ENCODE data around the gene FAM136A. TPM values are rescaled to one million over a fixed set of nuclear protein-coding genes. Genes with fewer than 3 reads are reported as not detected.

FAM136A gene
- polyA plus RNA-seq, result 71.0 TPM
- long read RNA-seq, donor 1, transcript FAM136A-201 (3 exons, 1,810 nt), result major isoform, 26 of 32 reads
- long read RNA-seq, donor 1, partial matches to known transcripts, result 0 of 32 reads
- long read RNA-seq, donor 1, other reads (novel, unspliced or antisense), result 0 of 32 reads
- long read RNA-seq, donor 2, transcript FAM136A-205 (3 exons, 2,398 nt), result minor isoform, 8 of 57 reads
- long read RNA-seq, donor 2, transcript FAM136A-201 (3 exons, 1,810 nt), result major isoform, 49 of 57 reads
- long read RNA-seq, donor 2, partial matches to known transcripts, result 0 of 57 reads
- long read RNA-seq, donor 2, other reads (novel, unspliced or antisense), result 0 of 57 reads
- long read RNA-seq, donor 3, result 0 reads
- long read RNA-seq, donor 4, partial matches to known transcripts, result 0 of 3 reads
- long read RNA-seq, donor 4, other reads (novel, unspliced or antisense), result 0 of 3 reads
- long read RNA-seq, donor 5, transcript FAM136A-201 (3 exons, 1,810 nt), result major isoform, 23 of 28 reads
- long read RNA-seq, donor 5, partial matches to known transcripts, result 0 of 28 reads
- long read RNA-seq, donor 5, other reads (novel, unspliced or antisense), result 0 of 28 reads
- long read RNA-seq, donor 6, transcript FAM136A-201 (3 exons, 1,810 nt), result major isoform, 37 of 44 reads
- long read RNA-seq, donor 6, transcript FAM136A-205 (3 exons, 2,398 nt), result minor isoform, 7 of 44 reads
- long read RNA-seq, donor 6, partial matches to known transcripts, result 0 of 44 reads
- long read RNA-seq, donor 6, other reads (novel, unspliced or antisense), result 0 of 44 reads
- long read RNA-seq, donor 7, transcript FAM136A-201 (3 exons, 1,810 nt), result major isoform, 19 of 23 reads
- long read RNA-seq, donor 7, partial matches to known transcripts, result 0 of 23 reads
- long read RNA-seq, donor 7, other reads (novel, unspliced or antisense), result 0 of 23 reads
- long read RNA-seq, donor 8, transcript FAM136A-201 (3 exons, 1,810 nt), result major isoform, 54 of 59 reads
- long read RNA-seq, donor 8, partial matches to known transcripts, result 0 of 59 reads
- long read RNA-seq, donor 8, other reads (novel, unspliced or antisense), result 0 of 59 reads
- long read RNA-seq, donor 9, transcript FAM136A-201 (3 exons, 1,810 nt), result major isoform, 27 of 32 reads
- long read RNA-seq, donor 9, transcript FAM136A-205 (3 exons, 2,398 nt), result minor isoform, 5 of 32 reads
- long read RNA-seq, donor 9, partial matches to known transcripts, result 0 of 32 reads
- long read RNA-seq, donor 9, other reads (novel, unspliced or antisense), result 0 of 32 reads
- long read RNA-seq, donor 10, transcript FAM136A-205 (3 exons, 2,398 nt), result minor isoform, 6 of 44 reads
- long read RNA-seq, donor 10, transcript FAM136A-201 (3 exons, 1,810 nt), result major isoform, 37 of 44 reads
- long read RNA-seq, donor 10, partial matches to known transcripts, result 0 of 44 reads
- long read RNA-seq, donor 10, other reads (novel, unspliced or antisense), result 0 of 44 reads
- long read RNA-seq, donor 11, transcript FAM136A-201 (3 exons, 1,810 nt), result major isoform, 25 of 29 reads
- long read RNA-seq, donor 11, partial matches to known transcripts, result 0 of 29 reads
- long read RNA-seq, donor 11, other reads (novel, unspliced or antisense), result 0 of 29 reads

GRCh38 chr2:70301344-70302194 is at the start of gene FAM136A:
FAM136A (minus strand) TSS chr2:70302067; CDS start chr2:70302011, 56 bp downstream.
- WGBS (ENCODE audit: insufficient coverage, low lambda C conversion rate), result no CpG with 5 or more reads among the region's 79 CpGs
- DNase-seq, result peak; percentile 76 to 89
- Histone ChIP-seq H3K27ac (ENCODE audit: low read length) (peak within 1 kb of the TSS; percentile 91), H3K9me3 (ENCODE audit: control insufficient read depth, low read depth, low read length) (no peaks in the 10 kb centered on the region), H3K36me3 (ENCODE audit: control insufficient read depth, insufficient read depth, low read length) (peaks cover 26% of the 10 kb centered on the region), H3K4me1 (ENCODE audit: control insufficient read depth, insufficient read depth, low read length) (no peaks in the 10 kb centered on the region), H3K4me3 (ENCODE audit: low read length) (peak within 1 kb of the TSS; percentile 89), H3K27me3 (ENCODE audit: control insufficient read depth, insufficient read depth, low read length) (no peaks in the 10 kb centered on the region)

- no peak overlapping the region for H3K27ac ChIP-seq (ENCODE audit: low read length)
- 100% methylated on average over 1 of the region's 3 CpGs for WGBS (ENCODE audit: insufficient coverage, low lambda C conversion rate)
- no peak overlapping the region for H3K4me3 ChIP-seq (ENCODE audit: low read length)
- no peak for DNase-seq
- peaks cover 20% of the 10 kb centered on the region for H3K27me3 ChIP-seq (ENCODE audit: control insufficient read depth, insufficient read depth, low read length)
- H3K36me3 ChIP-seq (ENCODE audit: control insufficient read depth, insufficient read depth, low read length), result no peaks in the 10 kb centered on the region
- no peaks in the 10 kb centered on the region for H3K4me1 ChIP-seq (ENCODE audit: control insufficient read depth, insufficient read depth, low read length)
- no peaks in the 10 kb centered on the region for H3K9me3 ChIP-seq (ENCODE audit: control insufficient read depth, low read depth, low read length)
Observed at GRCh38 chr2:70349921-70350685, 48.2 kb upstream of the FAM136A start.

GRCh38 chr2:70347831-70348230 is 46.0 kb upstream of the FAM136A start:
- Histone ChIP-seq H3K36me3 (ENCODE audit: control insufficient read depth, insufficient read depth, low read length) (no peaks in the 10 kb centered on the region), H3K27ac (ENCODE audit: low read length) (no peak overlapping the region), H3K27me3 (ENCODE audit: control insufficient read depth, insufficient read depth, low read length) (peaks cover 21% of the 10 kb centered on the region), H3K4me1 (ENCODE audit: control insufficient read depth, insufficient read depth, low read length) (no peaks in the 10 kb centered on the region), H3K9me3 (ENCODE audit: control insufficient read depth, low read depth, low read length) (no peaks in the 10 kb centered on the region), H3K4me3 (ENCODE audit: low read length) (no peak overlapping the region)
- 80% methylated on average over 1 of the region's 1 CpG for WGBS (ENCODE audit: insufficient coverage, low lambda C conversion rate)
- DNase-seq, result no peak

GRCh38 chr2:70344195-70344594 is 42.3 kb upstream of the FAM136A start:
- no peak overlapping the region for H3K27ac ChIP-seq (ENCODE audit: low read length)
- DNase-seq, result no peak
- H3K4me1 ChIP-seq (ENCODE audit: control insufficient read depth, insufficient read depth, low read length), result no peaks in the 10 kb centered on the region
- no peaks in the 10 kb centered on the region for H3K9me3 ChIP-seq (ENCODE audit: control insufficient read depth, low read depth, low read length)
- no peak overlapping the region for H3K4me3 ChIP-seq (ENCODE audit: low read length)
- WGBS (ENCODE audit: insufficient coverage, low lambda C conversion rate), result no CpG with 5 or more reads among the region's 1 CpG
- no peaks in the 10 kb centered on the region for H3K36me3 ChIP-seq (ENCODE audit: control insufficient read depth, insufficient read depth, low read length)
- H3K27me3 ChIP-seq (ENCODE audit: control insufficient read depth, insufficient read depth, low read length), result peaks cover 19% of the 10 kb centered on the region

- Histone ChIP-seq H3K4me1 (ENCODE audit: control insufficient read depth, insufficient read depth, low read length) (no peaks in the 10 kb centered on the region), H3K27ac (ENCODE audit: low read length) (no peak overlapping the region), H3K4me3 (ENCODE audit: low read length) (no peak overlapping the region), H3K9me3 (ENCODE audit: control insufficient read depth, low read depth, low read length) (no peaks in the 10 kb centered on the region), H3K27me3 (ENCODE audit: control insufficient read depth, insufficient read depth, low read length) (peaks cover 9% of the 10 kb centered on the region), H3K36me3 (ENCODE audit: control insufficient read depth, insufficient read depth, low read length) (no peaks in the 10 kb centered on the region)
- no peak for DNase-seq
Observed at GRCh38 chr2:70341477-70341765, 39.6 kb upstream of the FAM136A start.

- peak; percentile 29 to 43 for DNase-seq
- Histone ChIP-seq H3K9me3 (ENCODE audit: control insufficient read depth, low read depth, low read length) (no peaks in the 10 kb centered on the region), H3K36me3 (ENCODE audit: control insufficient read depth, insufficient read depth, low read length) (no peaks in the 10 kb centered on the region), H3K4me1 (ENCODE audit: control insufficient read depth, insufficient read depth, low read length) (no peaks in the 10 kb centered on the region), H3K27me3 (ENCODE audit: control insufficient read depth, insufficient read depth, low read length) (peaks cover 9% of the 10 kb centered on the region), H3K4me3 (ENCODE audit: low read length) (no peak overlapping the region), H3K27ac (ENCODE audit: low read length) (no peak overlapping the region)
- WGBS (ENCODE audit: insufficient coverage, low lambda C conversion rate), result no CpG with 5 or more reads among the region's 7 CpGs
Observed at GRCh38 chr2:70340761-70341476, 39.1 kb upstream of the FAM136A start.

- H3K27ac ChIP-seq (ENCODE audit: low read length), result no peak overlapping the region
- no peaks in the 10 kb centered on the region for H3K9me3 ChIP-seq (ENCODE audit: control insufficient read depth, low read depth, low read length)
- no CpG with 5 or more reads among the region's 4 CpGs for WGBS (ENCODE audit: insufficient coverage, low lambda C conversion rate)
- no peaks in the 10 kb centered on the region for H3K36me3 ChIP-seq (ENCODE audit: control insufficient read depth, insufficient read depth, low read length)
- no peak for DNase-seq
- H3K4me3 ChIP-seq (ENCODE audit: low read length), result no peak overlapping the region
- H3K4me1 ChIP-seq (ENCODE audit: control insufficient read depth, insufficient read depth, low read length), result no peaks in the 10 kb centered on the region
- H3K27me3 ChIP-seq (ENCODE audit: control insufficient read depth, insufficient read depth, low read length), result peaks cover 6% of the 10 kb centered on the region
Observed at GRCh38 chr2:70340075-70340474, 38.2 kb upstream of the FAM136A start.

GRCh38 chr2:70336552-70336951 is 34.7 kb upstream of the FAM136A start:
- H3K4me1 ChIP-seq (ENCODE audit: control insufficient read depth, insufficient read depth, low read length), result no peaks in the 10 kb centered on the region
- no peaks in the 10 kb centered on the region for H3K36me3 ChIP-seq (ENCODE audit: control insufficient read depth, insufficient read depth, low read length)
- WGBS (ENCODE audit: insufficient coverage, low lambda C conversion rate), result no CpG with 5 or more reads among the region's 4 CpGs

More at GRCh38 chr2:70336552-70336951, 34.7 kb upstream of the FAM136A start:
- DNase-seq, result no peak
- no peak overlapping the region for H3K27ac ChIP-seq (ENCODE audit: low read length)
- H3K27me3 ChIP-seq (ENCODE audit: control insufficient read depth, insufficient read depth, low read length), result no peaks in the 10 kb centered on the region
- H3K9me3 ChIP-seq (ENCODE audit: control insufficient read depth, low read depth, low read length), result no peaks in the 10 kb centered on the region
- H3K4me3 ChIP-seq (ENCODE audit: low read length), result no peak overlapping the region

Measured in large intestine (tissue), 12 donors.